SK-N-SH treated with all-trans-retinoic acid at 6 μM for 48 hours (cell line): ENCODE results near the gene PUDP.

ENCODE experiments used
- ATAC-seq: fragments of 200-7000 bp; cut with Tn5 transposase; 3 replicates; pipeline ENCODE4 v1.9.1; 2020; ENCODE audit warnings: mild to moderate bottlenecking, moderate library complexity
- ARNTL ChIP-seq: fragments of 450-650 bp; formaldehyde crosslinking; IDR thresholded peaks from 2 replicates; pipeline ENCODE4 v1.5.0; 2020; ENCODE audit warnings: low read depth, mild to moderate bottlenecking, moderate library complexity, borderline replicate concordance
- BACH2 ChIP-seq: fragments of 250-450 bp; sonication (Bioruptor Pico); IDR thresholded peaks from 2 replicates; pipeline ENCODE4 v1.9.0; 2021; ENCODE audit warnings: mild to moderate bottlenecking, borderline replicate concordance
- ESRRG ChIP-seq: fragments of 250-450 bp; sonication (Bioruptor Pico); IDR thresholded peaks from 2 replicates; pipeline ENCODE4 v1.6.1; 2021; ENCODE audit warnings: mild to moderate bottlenecking
- ISL1 ChIP-seq: fragments of 250-450 bp; sonication (Bioruptor Pico); IDR thresholded peaks from 2 replicates; pipeline ENCODE4 v2.1.2; 2022; ENCODE audit warnings: mild to moderate bottlenecking, moderate library complexity
- OSR1 ChIP-seq: fragments of 250-450 bp; sonication (Bioruptor Pico); IDR thresholded peaks from 2 replicates; pipeline ENCODE4 v1.8.0; 2022; ENCODE audit warnings: moderate library complexity, mild to moderate bottlenecking, inconsistent platforms
- RARB ChIP-seq: fragments of 250-450 bp; sonication (Bioruptor Pico); IDR thresholded peaks from 2 replicates; pipeline ENCODE4 v1.8.0; 2021; ENCODE audit warnings: mild to moderate bottlenecking, moderate library complexity
- TCF4 ChIP-seq: fragments of 250-450 bp; sonication (Bioruptor Pico); IDR thresholded peaks from 2 replicates; pipeline ENCODE4 v1.8.0; 2021; ENCODE audit warnings: mild to moderate bottlenecking, moderate library complexity, borderline replicate concordance
- TOX ChIP-seq: fragments of 250-450 bp; sonication (Bioruptor Pico); IDR thresholded peaks from 2 replicates; pipeline ENCODE4 v1.8.0; 2021; ENCODE audit warnings: mild to moderate bottlenecking, moderate library complexity, borderline replicate concordance
- ZC3H10 ChIP-seq: fragments of 250-450 bp; sonication (Bioruptor Pico); IDR thresholded peaks from 2 replicates; pipeline ENCODE4 v1.5.1; 2021; ENCODE audit warnings: mild to moderate bottlenecking, moderate library complexity
- ZFP3 ChIP-seq: fragments of 250-450 bp; sonication (Bioruptor Pico); IDR thresholded peaks from 2 replicates; pipeline ENCODE4 v1.5.0; 2020; ENCODE audit warnings: mild to moderate bottlenecking, moderate library complexity
- ZFP30 ChIP-seq: fragments of 450-650 bp; formaldehyde crosslinking; IDR thresholded peaks from 2 replicates; pipeline ENCODE4 v1.5.0; 2022; ENCODE audit warnings: mild to moderate bottlenecking, moderate library complexity
- ZNF565 ChIP-seq: fragments of 450-650 bp; formaldehyde crosslinking; conservative IDR thresholded peaks from 2 replicates; pipeline ENCODE4 v1.5.0; 2020; ENCODE audit warnings: low read depth, mild to moderate bottlenecking, moderate library complexity
- ZNF70 ChIP-seq: fragments of 450-650 bp; formaldehyde crosslinking; IDR thresholded peaks from 2 replicates; pipeline ENCODE4 v1.5.0; 2020; ENCODE audit warnings: mild to moderate bottlenecking, moderate library complexity
- TF ChIP-seq, protein P1 (sequence below): fragments of 250-450 bp; sonication (Bioruptor Pico); IDR thresholded peaks from 2 replicates; pipeline ENCODE4 v1.8.0; 2020; ENCODE audit warnings: mild to moderate bottlenecking, moderate library complexity, borderline replicate concordance
- TF ChIP-seq, protein P2 (sequence below): fragments of 250-450 bp; sonication (Bioruptor Pico); IDR thresholded peaks from 2 replicates; pipeline ENCODE4 v1.5.1; 2021; ENCODE audit warnings: mild to moderate bottlenecking, moderate library complexity
- TF ChIP-seq, protein P3 (sequence below): fragments of 250-450 bp; sonication (Bioruptor Pico); IDR thresholded peaks from 2 replicates; pipeline ENCODE4 v1.5.1; 2020; ENCODE audit warnings: low read depth, mild to moderate bottlenecking, moderate library complexity
- TF ChIP-seq, protein P4 (sequence below): fragments of 250-450 bp; sonication (Bioruptor Pico); IDR thresholded peaks from 2 replicates; pipeline ENCODE4 v1.5.0; 2020; ENCODE audit warnings: mild to moderate bottlenecking, moderate library complexity
- TF ChIP-seq, protein P5 (sequence below): fragments of 250-450 bp; sonication (Bioruptor Pico); IDR thresholded peaks from 2 replicates; pipeline ENCODE4 v1.8.0; 2021; ENCODE audit warnings: low read depth, mild to moderate bottlenecking, moderate library complexity, borderline replicate concordance

The PUDP gene

DNA sequence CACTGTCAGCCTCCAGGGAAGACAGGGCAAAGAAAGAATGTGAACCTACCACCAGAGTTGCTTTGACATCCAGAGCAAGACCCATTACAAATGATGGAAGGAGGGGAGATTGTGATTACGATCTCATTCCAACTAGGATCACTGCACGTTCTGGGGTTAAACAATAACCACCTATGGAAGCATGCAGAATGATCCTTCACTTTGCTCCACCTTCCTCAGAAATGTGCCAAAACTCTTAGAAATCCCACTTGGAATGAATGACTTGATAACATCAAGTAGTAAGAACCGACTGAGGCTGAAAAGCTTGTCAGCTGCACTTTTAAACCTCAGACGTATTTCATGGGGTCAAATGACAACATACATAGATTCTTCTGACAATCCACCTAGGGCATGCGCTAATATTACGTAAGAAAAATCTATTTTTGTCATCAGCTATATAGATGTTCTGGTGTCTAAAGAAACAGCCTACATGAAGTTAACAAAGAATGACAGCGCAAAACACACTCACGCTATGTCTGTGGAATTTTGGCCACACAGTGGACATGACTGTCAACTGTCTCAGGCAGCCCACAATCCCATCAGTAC, 3.9 kb downstream of the PUDP start (continued):
- no peak for TF ChIP-seq TOX
- TF ChIP-seq ZFP30, result no peak
- TF ChIP-seq ZNF565, result no peak

DNA sequence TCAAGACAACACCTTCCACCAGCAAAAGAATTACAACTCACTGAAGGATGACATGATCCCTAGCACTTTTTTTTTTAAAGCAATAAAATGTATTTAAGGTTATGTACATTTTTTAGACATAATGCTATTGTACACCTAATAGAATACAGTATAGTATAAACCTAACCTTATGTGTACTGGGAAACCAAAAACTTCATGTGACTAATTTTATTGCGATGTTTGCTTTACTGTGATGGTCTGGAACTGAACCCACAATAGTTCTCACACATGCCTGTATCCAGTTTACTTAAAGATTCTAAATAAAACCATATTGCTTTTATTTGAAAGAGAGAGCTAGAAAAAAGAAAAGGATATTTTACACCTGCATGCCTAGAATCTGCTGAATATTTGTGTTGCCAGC, 4.9 kb downstream of the PUDP start:
- ATAC-seq, result no peak
- TF ChIP-seq BACH2 (CRISPR knock-in tag) (no peak), OSR1 (CRISPR knock-in tag) (no peak), ISL1 (CRISPR knock-in tag) (no peak), ESRRG (CRISPR knock-in tag) (no peak), ARNTL (CRISPR knock-in tag) (no peak), ZNF565 (no peak), TOX (no peak), ZNF70 (CRISPR knock-in tag) (no peak), ZFP3 (CRISPR knock-in tag) (no peak), RARB (CRISPR knock-in tag) (no peak), ZC3H10 (no peak)
- TF ChIP-seq, protein P1, sequence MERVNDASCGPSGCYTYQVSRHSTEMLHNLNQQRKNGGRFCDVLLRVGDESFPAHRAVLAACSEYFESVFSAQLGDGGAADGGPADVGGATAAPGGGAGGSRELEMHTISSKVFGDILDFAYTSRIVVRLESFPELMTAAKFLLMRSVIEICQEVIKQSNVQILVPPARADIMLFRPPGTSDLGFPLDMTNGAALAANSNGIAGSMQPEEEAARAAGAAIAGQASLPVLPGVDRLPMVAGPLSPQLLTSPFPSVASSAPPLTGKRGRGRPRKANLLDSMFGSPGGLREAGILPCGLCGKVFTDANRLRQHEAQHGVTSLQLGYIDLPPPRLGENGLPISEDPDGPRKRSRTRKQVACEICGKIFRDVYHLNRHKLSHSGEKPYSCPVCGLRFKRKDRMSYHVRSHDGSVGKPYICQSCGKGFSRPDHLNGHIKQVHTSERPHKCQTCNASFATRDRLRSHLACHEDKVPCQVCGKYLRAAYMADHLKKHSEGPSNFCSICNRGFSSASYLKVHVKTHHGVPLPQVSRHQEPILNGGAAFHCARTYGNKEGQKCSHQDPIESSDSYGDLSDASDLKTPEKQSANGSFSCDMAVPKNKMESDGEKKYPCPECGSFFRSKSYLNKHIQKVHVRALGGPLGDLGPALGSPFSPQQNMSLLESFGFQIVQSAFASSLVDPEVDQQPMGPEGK (CRISPR knock-in tag), result no peak
- TF ChIP-seq, protein P2, sequence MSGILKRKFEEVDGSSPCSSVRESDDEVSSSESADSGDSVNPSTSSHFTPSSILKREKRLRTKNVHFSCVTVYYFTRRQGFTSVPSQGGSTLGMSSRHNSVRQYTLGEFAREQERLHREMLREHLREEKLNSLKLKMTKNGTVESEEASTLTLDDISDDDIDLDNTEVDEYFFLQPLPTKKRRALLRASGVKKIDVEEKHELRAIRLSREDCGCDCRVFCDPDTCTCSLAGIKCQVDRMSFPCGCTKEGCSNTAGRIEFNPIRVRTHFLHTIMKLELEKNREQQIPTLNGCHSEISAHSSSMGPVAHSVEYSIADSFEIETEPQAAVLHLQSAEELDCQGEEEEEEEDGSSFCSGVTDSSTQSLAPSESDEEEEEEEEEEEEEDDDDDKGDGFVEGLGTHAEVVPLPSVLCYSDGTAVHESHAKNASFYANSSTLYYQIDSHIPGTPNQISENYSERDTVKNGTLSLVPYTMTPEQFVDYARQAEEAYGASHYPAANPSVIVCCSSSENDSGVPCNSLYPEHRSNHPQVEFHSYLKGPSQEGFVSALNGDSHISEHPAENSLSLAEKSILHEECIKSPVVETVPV, result no peak
- TF ChIP-seq, protein P3, sequence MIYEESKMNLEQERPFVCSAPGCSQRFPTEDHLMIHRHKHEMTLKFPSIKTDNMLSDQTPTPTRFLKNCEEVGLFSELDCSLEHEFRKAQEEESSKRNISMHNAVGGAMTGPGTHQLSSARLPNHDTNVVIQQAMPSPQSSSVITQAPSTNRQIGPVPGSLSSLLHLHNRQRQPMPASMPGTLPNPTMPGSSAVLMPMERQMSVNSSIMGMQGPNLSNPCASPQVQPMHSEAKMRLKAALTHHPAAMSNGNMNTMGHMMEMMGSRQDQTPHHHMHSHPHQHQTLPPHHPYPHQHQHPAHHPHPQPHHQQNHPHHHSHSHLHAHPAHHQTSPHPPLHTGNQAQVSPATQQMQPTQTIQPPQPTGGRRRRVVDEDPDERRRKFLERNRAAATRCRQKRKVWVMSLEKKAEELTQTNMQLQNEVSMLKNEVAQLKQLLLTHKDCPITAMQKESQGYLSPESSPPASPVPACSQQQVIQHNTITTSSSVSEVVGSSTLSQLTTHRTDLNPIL (CRISPR knock-in tag), result no peak
- TF ChIP-seq, all 23 proteins: peak for 0

DNA sequence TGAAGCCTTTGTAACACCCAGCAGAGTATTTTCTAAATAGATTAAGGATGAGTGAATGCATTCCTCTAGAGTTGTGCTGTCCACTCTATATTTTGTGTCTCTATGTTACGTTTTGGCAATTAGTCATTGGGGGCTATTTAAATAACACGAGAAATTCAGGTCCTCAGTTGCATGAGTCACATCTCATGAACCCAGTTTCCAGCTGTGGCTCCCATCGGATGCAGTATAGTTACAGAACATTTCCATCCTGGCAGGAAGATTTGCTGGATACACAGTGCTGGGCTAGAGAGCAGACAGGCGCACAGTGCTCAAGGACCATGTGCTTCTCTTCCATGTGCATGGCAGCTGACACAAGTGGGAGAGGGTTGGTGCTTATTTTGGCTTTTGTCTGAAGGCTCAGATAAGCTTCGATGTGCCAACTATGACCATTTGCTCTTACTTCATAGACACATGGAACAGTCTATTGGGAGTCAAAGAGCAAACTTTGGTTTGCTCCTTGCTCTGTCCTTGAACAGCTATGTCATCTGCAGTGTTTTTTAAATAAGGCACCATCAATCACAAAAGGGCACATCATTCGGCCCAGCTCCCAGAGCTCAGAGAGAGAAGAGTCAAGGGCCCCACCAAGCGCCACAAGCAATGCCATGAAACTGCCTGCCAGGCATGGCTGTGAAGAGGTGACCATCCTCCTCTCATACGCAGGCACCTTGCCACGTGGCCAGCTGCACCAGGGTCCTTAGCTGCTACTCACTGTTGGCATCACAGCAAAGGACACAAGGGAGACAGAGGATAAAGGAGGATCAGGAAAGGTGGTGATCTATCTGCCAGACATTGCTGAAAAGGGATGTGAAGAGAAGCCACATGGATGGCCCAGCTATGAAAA, 8.5 kb downstream of the PUDP start:
- ATAC-seq, result peak; percentile 85
- TF ChIP-seq, protein P4, sequence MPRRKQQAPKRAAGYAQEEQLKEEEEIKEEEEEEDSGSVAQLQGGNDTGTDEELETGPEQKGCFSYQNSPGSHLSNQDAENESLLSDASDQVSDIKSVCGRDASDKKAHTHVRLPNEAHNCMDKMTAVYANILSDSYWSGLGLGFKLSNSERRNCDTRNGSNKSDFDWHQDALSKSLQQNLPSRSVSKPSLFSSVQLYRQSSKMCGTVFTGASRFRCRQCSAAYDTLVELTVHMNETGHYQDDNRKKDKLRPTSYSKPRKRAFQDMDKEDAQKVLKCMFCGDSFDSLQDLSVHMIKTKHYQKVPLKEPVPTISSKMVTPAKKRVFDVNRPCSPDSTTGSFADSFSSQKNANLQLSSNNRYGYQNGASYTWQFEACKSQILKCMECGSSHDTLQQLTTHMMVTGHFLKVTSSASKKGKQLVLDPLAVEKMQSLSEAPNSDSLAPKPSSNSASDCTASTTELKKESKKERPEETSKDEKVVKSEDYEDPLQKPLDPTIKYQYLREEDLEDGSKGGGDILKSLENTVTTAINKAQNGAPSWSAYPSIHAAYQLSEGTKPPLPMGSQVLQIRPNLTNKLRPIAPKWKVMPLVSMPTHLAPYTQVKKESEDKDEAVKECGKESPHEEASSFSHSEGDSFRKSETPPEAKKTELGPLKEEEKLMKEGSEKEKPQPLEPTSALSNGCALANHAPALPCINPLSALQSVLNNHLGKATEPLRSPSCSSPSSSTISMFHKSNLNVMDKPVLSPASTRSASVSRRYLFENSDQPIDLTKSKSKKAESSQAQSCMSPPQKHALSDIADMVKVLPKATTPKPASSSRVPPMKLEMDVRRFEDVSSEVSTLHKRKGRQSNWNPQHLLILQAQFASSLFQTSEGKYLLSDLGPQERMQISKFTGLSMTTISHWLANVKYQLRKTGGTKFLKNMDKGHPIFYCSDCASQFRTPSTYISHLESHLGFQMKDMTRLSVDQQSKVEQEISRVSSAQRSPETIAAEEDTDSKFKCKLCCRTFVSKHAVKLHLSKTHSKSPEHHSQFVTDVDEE, result no peak
- no peak for TF ChIP-seq TCF4 (CRISPR knock-in tag)
- TF ChIP-seq, protein P5, sequence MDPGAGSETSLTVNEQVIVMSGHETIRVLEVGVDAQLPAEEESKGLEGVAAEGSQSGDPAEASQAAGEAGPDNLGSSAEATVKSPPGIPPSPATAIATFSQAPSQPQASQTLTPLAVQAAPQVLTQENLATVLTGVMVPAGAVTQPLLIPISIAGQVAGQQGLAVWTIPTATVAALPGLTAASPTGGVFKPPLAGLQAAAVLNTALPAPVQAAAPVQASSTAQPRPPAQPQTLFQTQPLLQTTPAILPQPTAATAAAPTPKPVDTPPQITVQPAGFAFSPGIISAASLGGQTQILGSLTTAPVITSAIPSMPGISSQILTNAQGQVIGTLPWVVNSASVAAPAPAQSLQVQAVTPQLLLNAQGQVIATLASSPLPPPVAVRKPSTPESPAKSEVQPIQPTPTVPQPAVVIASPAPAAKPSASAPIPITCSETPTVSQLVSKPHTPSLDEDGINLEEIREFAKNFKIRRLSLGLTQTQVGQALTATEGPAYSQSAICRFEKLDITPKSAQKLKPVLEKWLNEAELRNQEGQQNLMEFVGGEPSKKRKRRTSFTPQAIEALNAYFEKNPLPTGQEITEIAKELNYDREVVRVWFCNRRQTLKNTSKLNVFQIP (CRISPR knock-in tag), result no peak
- TF ChIP-seq ZFP30, result no peak
- TF ChIP-seq ZC3H10, result no peak

DNA sequence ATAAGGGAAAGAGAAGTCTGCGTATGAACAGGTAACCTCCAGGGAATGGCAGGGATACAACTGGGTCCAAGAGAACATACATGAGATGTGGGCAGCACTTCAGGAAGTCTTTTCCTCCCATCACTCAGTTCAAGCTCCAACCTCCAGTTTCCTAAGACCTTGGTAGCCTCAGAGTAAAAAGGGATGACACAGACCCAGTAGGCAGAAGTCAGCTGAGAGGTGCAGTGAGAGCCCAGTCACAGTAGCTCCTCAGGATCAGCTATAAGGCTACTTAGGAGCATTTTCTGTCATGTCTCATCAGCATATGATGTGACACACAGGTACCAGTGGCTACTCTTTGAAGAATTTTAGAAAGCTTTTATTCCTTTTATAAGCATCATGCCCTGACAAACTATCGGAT, 13.0 kb downstream of the PUDP start:
- TF ChIP-seq, protein P5 (CRISPR knock-in tag), result no peak
- TF ChIP-seq, protein P1 (CRISPR knock-in tag), result no peak
- TF ChIP-seq ZFP30 (no peak), ZNF565 (no peak), TCF4 (CRISPR knock-in tag) (no peak), ZFP3 (CRISPR knock-in tag) (no peak), BACH2 (CRISPR knock-in tag) (no peak), ISL1 (CRISPR knock-in tag) (no peak), OSR1 (CRISPR knock-in tag) (no peak)

More for the DNA sequence above, 13.0 kb downstream of the PUDP start:
- ATAC-seq, result no peak
